Stimulated activated CD4-positive, alpha-beta T cell treated with anti-CD3 and anti-CD28 coated beads, Interleukin-1b, Interleukin-23, amount 100 ng/mL, for 48 hours (primary cell): ENCODE data around the gene SHANK1.
"Not testable (repeated sequence)": the region's sequence is repeated elsewhere in the genome, so short reads cannot be mapped to it uniquely, and the experiment has no call there.

Source experiments
- DNase-seq: peaks from one replicate; pipeline ENCODE4 v3.0.0-alpha.2; 2020

The SHANK1 gene

DNA sequence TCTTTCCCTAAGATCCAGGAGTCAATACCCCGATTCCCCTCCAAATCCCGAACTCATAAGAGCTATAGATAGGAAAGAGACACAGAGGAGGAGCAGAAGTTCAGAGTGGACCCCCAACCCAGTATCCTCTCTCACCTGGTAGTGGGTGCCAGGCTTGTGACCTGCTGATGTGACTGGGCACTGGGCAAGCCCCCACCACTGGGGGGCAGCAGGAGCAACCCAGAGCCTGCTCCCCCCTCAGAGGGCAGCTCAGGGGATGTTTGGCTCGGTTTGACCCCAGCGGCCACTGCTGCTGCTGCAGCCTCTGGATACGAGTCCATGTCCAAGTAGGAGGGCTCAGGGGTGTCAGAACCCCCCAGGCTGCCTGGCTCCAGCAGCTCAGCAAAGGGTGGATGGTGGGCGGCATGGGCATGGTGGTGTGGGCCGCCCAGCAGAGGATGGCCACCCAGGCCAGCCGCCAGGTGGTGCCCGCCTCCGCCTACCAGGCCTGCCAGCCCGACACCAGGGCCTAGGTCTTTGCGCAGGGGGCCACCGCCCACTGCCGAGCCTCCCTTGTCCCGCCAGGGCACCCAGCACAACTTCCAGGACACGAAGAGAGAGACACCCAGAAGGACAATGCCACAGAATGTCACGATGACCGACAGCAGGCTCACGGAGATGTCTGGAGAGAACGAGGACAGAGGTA lies 87.3 kb downstream of the SHANK1 start:
- DNase-seq = no peak

DNA sequence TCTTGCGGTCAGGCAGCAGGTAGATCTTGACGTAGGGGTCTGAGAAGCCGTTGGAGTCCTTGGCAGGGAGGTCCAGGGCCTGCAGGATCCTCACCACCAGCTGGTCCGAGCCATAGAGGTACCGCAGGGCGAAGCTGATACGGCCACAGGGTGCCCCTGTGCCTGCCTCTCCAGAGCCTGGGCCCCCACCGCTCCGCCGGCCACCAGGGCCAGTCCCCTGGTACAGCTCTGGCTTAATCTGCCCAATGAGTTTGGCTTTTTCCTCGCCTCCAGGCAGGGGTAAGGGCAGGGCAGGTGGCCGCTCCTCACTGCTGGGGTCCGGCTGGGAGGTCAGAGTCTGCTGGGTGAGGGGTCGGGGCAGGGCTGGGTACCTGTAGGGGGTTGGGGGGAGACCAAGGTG lies 89.8 kb downstream of the SHANK1 start:
- DNase-seq = no peak

DNA sequence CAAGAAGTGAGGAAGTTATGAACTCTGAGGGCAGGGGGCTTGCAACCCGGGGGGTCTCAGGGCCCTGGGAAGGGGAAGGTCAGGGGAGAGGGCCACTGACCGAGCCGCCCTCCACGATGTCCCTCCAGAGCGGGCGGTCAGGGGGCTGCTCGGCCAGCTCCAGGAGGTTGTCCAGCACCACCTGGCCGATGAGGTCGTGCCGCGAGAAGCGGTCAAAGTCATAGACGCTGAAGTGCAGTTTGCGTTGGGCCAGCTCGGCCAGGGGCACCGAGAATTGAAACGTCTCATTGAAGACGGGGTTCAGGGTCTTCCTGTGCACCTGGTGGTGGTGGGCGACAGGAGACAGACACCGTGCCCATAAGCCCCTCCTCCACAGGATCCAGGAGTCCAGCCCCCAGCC lies 90.4 kb downstream of the SHANK1 start:
- no peak for DNase-seq

DNA sequence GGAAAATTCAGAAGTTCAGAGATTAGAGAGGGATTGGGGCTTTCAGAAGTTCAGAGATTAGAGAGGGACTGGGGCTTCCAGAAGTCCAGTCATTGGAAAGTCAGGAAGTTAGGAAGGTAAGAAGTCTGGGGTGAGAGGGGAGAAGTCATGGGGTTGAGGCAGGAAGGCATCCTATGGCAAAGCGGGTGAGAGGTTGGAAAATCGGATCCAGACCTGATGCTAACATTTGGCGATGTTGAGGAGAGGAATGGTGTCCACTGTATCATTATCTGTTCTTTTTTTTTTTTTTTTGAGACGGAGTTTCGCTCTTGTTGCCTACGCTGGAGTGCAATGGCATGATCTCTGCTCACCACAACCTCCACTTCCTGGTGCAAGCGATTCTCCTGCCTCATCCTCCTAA lies 91.1 kb downstream of the SHANK1 start:
- no peak for DNase-seq

DNA sequence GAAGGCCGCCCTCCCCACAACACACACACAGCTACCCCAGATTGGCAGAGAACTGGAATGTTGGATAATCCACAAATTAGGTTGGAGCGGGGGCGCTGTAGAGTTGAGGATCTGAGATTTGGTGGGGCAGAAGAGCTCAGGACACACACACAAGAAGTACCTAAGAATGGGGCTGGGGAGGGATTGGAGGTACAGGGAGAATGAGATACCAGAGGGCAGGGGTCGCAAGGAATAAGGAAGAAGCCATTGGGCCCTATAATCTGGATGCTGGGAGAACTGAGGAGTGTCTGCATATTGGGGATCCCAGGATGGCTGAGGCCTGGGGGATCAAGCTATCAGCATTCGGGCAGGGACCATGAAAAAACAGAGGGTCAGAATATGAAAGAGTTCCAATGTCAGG lies 91.5 kb downstream of the SHANK1 start:
- DNase-seq = no peak

DNA sequence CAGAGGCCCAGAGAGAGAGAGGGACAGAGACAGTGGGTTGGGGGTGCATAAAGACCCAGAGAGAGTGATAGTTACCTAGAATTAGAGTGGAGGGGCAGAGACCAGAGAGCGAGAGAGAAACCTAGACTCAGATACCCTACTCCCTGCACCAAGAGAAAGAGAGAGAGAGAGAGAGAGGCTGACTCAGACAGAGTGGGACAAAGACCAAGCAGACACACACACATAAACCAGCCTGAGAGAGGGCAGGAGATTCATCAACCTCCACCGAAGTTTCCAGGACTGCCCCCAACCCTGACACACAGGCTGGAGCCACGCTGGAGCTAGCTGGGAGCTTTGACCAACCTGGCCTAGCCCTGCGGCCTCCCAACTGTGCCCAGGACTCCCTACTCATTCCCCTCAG lies 92.8 kb downstream of the SHANK1 start:
- DNase-seq = no peak

DNA sequence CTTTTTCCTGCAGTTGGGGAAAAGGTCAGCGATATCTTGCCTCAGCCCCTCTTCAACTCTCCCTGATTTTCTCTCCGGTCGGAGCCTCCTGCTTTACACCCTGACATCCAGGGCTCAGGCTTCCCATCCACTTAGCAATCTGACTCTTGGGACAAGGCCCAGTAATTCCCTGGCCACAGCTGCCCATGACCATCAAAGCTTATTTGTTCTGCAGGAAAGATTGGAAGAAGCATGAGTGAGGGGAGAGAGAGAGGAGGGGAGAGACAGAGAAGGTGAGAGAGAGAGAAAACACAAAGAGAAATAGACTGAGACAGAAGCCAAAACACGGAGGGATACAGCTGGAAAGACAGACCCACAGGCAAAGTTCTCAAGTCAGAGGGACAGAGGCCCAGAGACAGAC lies 93.6 kb downstream of the SHANK1 start:
- no peak for DNase-seq

DNA sequence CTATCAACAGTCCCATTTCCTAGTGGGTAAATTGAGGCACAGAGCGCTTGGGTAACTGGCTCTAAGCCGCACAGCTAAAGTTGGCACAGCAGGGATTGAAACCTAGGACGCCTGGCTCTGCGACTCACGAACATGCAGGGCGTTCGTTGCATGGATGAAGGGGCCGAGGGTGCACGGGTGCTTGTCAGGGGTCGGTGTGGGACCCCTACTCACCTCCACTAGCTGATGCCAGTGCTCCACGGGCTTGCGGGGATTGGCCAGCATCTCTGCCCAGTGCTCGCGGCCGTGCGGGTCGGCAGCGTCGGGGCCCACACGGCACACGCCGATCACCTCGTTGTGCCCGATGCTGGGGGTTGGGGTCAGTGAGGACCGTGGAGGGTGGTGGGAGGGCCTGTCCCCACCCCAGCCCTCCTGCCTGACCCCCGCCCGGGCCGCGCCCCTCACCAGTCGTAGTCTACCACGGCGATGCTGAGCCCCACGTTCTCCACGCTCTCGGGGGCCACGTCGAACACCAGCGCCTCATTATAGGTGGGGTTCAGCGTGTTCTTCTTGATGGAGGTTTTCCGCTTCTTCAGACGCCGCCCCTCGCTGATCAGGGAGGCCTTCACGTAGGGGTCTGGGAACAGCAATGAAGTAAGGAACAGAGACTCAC lies 94.5 kb downstream of the SHANK1 start:
- no peak for DNase-seq

DNA sequence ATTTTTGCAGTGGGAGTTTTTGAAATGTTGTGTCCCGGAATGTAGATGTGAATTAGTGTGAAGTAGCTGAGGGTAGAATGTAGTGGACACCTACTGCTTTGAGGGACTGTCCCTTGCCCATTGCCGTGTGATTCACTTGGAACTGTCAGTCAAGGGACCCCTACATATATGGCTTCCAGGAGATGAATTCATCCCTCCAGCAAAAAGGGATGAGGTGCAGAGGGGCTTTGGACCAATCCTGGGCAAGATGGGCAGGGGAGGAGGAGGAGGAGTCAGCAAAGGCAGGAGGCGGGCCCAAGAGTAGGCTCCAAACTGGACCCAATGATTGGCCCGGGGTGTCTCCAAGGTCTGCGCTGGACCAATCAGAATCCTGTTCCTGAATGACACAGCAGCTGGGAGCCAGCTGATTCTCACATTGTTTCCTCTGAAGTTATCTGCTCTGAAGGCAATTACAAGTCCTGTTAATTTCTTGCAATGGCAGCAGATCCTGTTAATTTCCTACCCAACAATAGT lies 99.2 kb downstream of the SHANK1 start:
- DNase-seq = not testable (repeated sequence)

DNA sequence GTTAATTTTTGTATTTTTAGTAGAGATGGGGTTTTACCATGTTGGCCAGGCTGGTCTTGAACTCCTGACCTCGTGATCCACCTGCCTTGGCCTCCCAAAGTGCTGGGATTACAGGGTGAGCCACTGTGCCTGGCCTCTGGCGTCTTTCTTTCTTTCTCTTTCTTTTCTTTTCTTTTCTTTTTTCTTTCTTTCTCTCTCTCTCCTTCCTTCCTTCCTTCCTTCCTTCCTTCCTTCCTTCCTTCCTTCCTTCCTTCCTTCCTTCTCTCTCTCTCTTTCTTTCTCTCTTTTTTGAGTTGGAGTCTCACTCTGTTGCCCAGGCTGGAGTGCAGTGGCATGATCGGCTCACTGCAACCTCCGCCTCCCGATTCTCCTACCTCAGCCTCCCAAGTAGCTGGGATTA lies 100.4 kb downstream of the SHANK1 start:
- not testable (repeated sequence) for DNase-seq

DNA sequence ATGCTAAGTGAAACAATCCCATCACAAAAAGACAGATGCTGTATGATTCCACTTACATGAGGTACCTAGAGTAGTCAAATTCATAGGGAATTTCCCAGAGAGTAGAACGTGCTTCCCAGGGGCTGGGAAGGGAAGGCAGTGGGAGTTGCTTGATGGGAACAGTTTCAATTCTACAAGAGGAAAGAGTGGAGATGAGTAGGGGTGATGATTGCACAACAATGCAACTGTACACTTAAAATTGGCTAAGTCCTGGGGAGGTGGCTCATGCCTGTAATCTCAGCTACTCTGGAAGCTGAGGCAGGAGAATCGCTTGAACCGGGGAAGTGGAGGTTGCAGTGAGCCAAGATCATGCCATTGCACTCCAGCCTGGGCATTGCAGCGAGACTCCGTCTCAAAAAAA lies 101.2 kb downstream of the SHANK1 start:
- not testable (repeated sequence) for DNase-seq

DNA sequence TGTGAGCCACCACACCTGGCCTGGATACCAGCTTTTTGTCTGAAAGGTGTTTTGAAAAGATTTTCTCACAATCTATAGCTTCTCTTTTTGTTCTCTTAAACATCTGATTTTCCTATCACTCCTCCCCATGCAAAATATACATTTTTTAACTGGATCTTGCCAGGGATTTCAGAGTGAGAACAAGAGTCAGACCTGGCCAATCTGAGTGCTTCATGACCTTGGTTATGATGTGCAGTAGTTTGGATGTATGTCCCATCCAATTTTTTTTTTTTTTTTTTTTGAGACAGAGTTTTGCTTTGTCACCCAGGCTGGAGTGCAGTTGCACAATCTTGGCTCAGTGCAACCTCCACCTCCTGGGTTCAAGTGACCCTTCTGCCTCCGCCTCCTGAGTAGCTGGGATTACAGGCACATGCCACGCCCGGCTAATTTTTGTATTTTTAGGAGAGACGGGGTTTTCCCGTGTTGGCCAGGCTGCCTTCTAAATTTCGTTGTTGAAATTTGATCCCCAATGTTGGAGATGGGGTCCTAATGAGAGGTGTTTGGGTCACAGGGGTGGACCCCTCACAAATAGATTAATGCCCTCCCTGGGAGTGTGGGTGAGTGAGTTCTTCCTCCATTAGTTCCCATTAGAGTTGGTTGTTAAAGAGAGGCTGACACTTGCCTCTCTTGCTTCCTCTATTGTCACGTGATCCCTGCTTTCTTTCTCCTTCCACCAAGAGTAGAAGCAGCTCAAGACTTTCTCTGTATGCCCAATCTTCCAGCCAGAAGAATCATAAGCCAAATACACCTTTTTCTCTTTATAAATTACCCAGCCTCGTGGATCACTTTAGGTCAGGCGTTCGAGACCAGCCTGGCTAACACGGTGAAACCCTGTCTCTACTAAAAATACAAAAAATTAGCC lies 106.8 kb downstream of the SHANK1 start:
- DNase-seq = not testable (repeated sequence)
